PC-9 (cell line): ENCODE data around the gene ELL3. TPM values are rescaled to one million over a fixed set of nuclear protein-coding genes. Genes with fewer than 3 reads are reported as not detected.
A peak's percentile ranks its signal among the peaks of the same experiment; 100 is the strongest.

Source experiments
- BruUV-seq: library from RNA; stranded (reverse); fragments of 400-500 nt; replicated peaks from 2 replicates; lab custom pipeline; 2021; lab: Mats Ljungman, UMichigan
- CTCF ChIA-PET: fragments of 300-600 bp; sonication (Branson Sonifier 250); formaldehyde crosslinking; loops from one replicate; lab custom pipeline; 2022; ENCODE audit warnings: antibody characterized with exemption; lab: Charles Lee
- POLR2A ChIA-PET: fragments of 300-600 bp; sonication (Branson Sonifier 250); formaldehyde crosslinking; loops from one replicate; lab custom pipeline; 2022; ENCODE audit warnings: antibody characterized with exemption; ENCODE audit not compliant: unreplicated experiment; lab: Charles Lee
- DNase-seq, 2 experiments: peaks; one replicate each; pipeline versions ENCODE4 v3.0.0 to v3.0.0-alpha.2; 2015 to 2022; ENCODE audit warnings: mixed read lengths in 1 of 2
- H2AFZ ChIP-seq: fragments of 200-600 bp; sonication (generic); 2 replicates; pipeline ENCODE4 v1.8.1; 2017; ENCODE audit warnings: antibody characterized with exemption
- H3F3A ChIP-seq: fragments of 200-600 bp; sonication (generic); 2 replicates; pipeline ENCODE4 v1.8.1; 2017; ENCODE audit warnings: antibody characterized with exemption, mild to moderate bottlenecking, low read depth; ENCODE audit not compliant: insufficient read depth
- H3K27ac ChIP-seq: fragments of 200-600 bp; sonication (generic); 2 replicates; pipeline ENCODE4 v1.6.1; 2016; ENCODE audit warnings: mixed run types
- H3K27me3 ChIP-seq: fragments of 200-600 bp; sonication (generic); 2 replicates; pipeline ENCODE4 v1.6.1; 2016; ENCODE audit warnings: low read depth, mixed run types; ENCODE audit not compliant: insufficient read depth
- H3K36me3 ChIP-seq: fragments of 200-600 bp; sonication (generic); 2 replicates; pipeline ENCODE4 v1.6.1; 2016; ENCODE audit warnings: low read depth, mixed run types
- H3K4me1 ChIP-seq: fragments of 200-600 bp; sonication (generic); replicated peaks from 2 replicates; pipeline ENCODE4 v1.6.1; 2016; ENCODE audit warnings: mixed run types; ENCODE audit not compliant: insufficient read depth
- H3K4me2 ChIP-seq: fragments of 200-600 bp; sonication (generic); 2 replicates; pipeline ENCODE4 v1.6.1; 2017; ENCODE audit warnings: mixed run types
- H3K4me3 ChIP-seq: fragments of 200-600 bp; sonication (generic); 2 replicates; pipeline ENCODE4 v1.6.1; 2016; ENCODE audit warnings: mixed run types
- H3K79me2 ChIP-seq: fragments of 200-600 bp; sonication (generic); 2 replicates; pipeline ENCODE4 v1.6.1; 2017; ENCODE audit warnings: low read depth, mixed run types
- H3K9me2 ChIP-seq: fragments of 200-600 bp; sonication (generic); 2 replicates; pipeline ENCODE4 v1.8.1; 2017; ENCODE audit warnings: mild to moderate bottlenecking; ENCODE audit not compliant: insufficient read depth
- H3K9me3 ChIP-seq: fragments of 200-600 bp; sonication (generic); 2 replicates; pipeline ENCODE4 v1.8.1; 2016; ENCODE audit warnings: low read depth; ENCODE audit not compliant: insufficient read depth
- H4K20me1 ChIP-seq: fragments of 200-600 bp; sonication (generic); 2 replicates; pipeline ENCODE4 v1.8.1; 2017; ENCODE audit not compliant: insufficient read depth
- EZH2 ChIP-seq: fragments of 200-600 bp; sonication (generic); IDR thresholded peaks from 2 replicates; pipeline ENCODE4 v1.8.0; 2017; ENCODE audit warnings: antibody characterized with exemption, low read depth
- intact Hi-C: fragments of 100-400 bp; cut with micrococcal nuclease; formaldehyde crosslinking; loops from one replicate; pipeline ENCODE4 v1.10.0; 2022; ENCODE audit not compliant: unreplicated experiment
- total RNA-seq: library from RNA; stranded (reverse); gene quantifications from 2 replicates; pipeline ENCODE4 v1.2.3, GENCODE V29; 2021
- TF ChIP-seq, protein P1 (sequence below): fragments of 200-600 bp; sonication (generic); conservative IDR thresholded peaks from 2 replicates; pipeline ENCODE4 v1.6.1; 2017; ENCODE audit warnings: mixed run types, antibody characterized with exemption, mild to moderate bottlenecking, moderate library complexity

Gene ELL3
- total RNA-seq, 1 experiment from 2014 or later, result 6.1 TPM

DNA sequence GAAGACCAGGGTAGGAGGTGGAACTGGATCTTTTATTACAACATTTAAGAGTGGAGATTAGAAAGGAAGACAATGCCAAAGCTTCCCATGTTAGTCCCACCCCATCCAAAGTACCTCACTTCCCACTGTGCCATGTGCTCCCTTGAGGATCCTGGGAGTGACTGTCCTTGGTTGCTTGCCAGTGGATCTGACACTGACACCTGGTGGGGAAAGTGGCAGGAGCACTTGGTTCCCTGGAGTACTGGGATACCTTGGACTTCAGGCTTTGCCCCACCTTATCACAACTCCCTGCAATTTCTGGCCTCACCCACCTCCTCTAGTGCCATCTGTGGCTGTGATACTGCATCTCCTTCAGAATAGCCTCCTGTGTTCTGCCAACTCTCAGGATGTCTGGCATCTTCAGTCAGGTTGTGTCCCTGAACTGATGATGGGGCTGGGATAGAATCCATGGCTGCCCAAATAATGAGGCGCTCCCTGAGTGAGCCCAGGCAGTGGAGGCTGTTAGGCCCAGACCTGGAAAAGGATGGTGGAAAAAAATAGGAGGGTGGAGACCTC, 1.3 kb downstream of the ELL3 start:
- intact Hi-C loops, result loop anchor here (10.0 kb wide), 1 partner anchor 49 kb away; the partner anchor contains the start of genes MFAP1 and WDR76
- no peak overlapping the region for H2AFZ ChIP-seq
- H3K4me2 ChIP-seq, result no peak overlapping the region
- no peaks in the 10 kb centered on the region for H3K9me2 ChIP-seq
- no peaks in the 10 kb centered on the region for H4K20me1 ChIP-seq
- TF ChIP-seq, protein P1, sequence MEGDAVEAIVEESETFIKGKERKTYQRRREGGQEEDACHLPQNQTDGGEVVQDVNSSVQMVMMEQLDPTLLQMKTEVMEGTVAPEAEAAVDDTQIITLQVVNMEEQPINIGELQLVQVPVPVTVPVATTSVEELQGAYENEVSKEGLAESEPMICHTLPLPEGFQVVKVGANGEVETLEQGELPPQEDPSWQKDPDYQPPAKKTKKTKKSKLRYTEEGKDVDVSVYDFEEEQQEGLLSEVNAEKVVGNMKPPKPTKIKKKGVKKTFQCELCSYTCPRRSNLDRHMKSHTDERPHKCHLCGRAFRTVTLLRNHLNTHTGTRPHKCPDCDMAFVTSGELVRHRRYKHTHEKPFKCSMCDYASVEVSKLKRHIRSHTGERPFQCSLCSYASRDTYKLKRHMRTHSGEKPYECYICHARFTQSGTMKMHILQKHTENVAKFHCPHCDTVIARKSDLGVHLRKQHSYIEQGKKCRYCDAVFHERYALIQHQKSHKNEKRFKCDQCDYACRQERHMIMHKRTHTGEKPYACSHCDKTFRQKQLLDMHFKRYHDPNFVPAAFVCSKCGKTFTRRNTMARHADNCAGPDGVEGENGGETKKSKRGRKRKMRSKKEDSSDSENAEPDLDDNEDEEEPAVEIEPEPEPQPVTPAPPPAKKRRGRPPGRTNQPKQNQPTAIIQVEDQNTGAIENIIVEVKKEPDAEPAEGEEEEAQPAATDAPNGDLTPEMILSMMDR, result peak; percentile 52; the same call in 1 of the 2 replicates
- TF ChIP-seq EZH2, result no peak
- H3K27me3 ChIP-seq, result no peaks in the 10 kb centered on the region
- H3K79me2 ChIP-seq, result no peaks in the 10 kb centered on the region
- DNase-seq, result peak; percentile 39 to 62
- H3K4me1 ChIP-seq, result no peaks in the 10 kb centered on the region
- CTCF ChIA-PET, result interaction anchor here (0.7 to 3.1 kb wide), 2 partner anchors 335 to 1880 kb away, joined by 3 to 10 read pairs; no protein-coding TSS in a partner anchor
- peaks cover 37% of the 10 kb centered on the region for H3F3A ChIP-seq
- no peaks in the 10 kb centered on the region for H3K9me3 ChIP-seq
- no peak overlapping the region for H3K27ac ChIP-seq
- H3K4me3 ChIP-seq, result no peak overlapping the region
- H3K36me3 ChIP-seq, result peaks cover 9% of the 10 kb centered on the region; the same call in 1 of the 2 replicates
- TSS peak; percentile 26 for BruUV-seq
- POLR2A ChIA-PET, result interaction anchor here (0.6 kb wide), 1 partner anchor 335 kb away, joined by 8 read pairs; no protein-coding TSS in a partner anchor

DNA sequence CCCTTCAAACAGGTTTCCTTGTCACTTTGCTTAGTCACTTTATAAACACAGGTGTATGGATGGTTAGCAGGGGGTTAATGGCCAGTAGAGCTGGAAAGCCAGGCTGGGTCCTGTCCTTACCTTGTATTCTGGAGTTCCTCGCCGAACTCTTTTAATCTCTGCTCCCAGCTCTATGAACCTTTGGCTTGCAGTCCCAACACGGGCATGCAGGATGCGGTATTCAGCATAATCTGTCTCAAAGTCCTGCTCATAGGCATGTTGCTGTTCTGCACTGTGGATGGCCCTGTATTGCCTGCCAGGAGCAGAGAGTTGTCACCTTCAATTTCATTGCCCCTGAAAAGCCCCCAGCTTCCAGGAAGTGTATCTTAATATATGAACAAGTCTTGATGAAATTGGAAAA, 2.7 kb downstream of the ELL3 start:
- H3K4me2 ChIP-seq, result no peak overlapping the region
- CTCF ChIA-PET, result no interaction called here
- no peaks in the 10 kb centered on the region for H3K9me3 ChIP-seq
- DNase-seq, result no peak
- intact Hi-C loops, result loop anchor here (10.0 kb wide), 1 partner anchor 51 kb away; the partner anchor contains the start of genes MFAP1 and WDR76
- H4K20me1 ChIP-seq, result peaks cover 3% of the 10 kb centered on the region; the same call in 1 of the 2 replicates
- peaks cover 17% of the 10 kb centered on the region; the same call in 1 of the 2 replicates for H3K36me3 ChIP-seq
- no peak overlapping the region for H2AFZ ChIP-seq
- H3K9me2 ChIP-seq, result no peaks in the 10 kb centered on the region
- no peaks in the 10 kb centered on the region for H3K27me3 ChIP-seq
- no peaks in the 10 kb centered on the region for H3K79me2 ChIP-seq
- BruUV-seq, result no TSS peak
- POLR2A ChIA-PET, result no interaction called here
- H3K4me3 ChIP-seq, result no peak overlapping the region
- 0 out of 2 replicates have a peak overlapping the region, but pooled peaks have one; percentile 16 for H3K27ac ChIP-seq
- TF ChIP-seq, protein P1, result no peak
- no peak for TF ChIP-seq EZH2
- no peaks in the 10 kb centered on the region for H3K4me1 ChIP-seq
- peaks cover 41% of the 10 kb centered on the region for H3F3A ChIP-seq

DNA sequence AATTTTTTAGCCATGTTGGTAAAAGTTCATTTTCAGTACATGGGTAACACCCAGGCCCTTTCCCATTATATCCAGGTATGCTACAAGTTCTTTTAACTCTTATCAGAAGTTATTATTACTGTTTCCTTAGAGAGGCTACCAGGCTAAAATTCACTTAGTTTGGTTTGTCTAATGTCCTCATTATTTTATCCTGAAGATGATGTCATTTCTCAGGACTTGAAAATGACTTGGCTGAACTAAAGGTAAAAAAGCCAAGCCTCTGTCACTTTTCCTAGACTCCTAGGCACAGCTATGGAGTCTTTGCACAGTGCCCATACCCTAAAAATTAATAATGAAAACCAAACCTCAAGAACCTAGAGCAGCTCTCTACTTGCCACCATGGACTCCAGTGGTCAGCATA, 4.1 kb downstream of the ELL3 start:
- no peaks in the 10 kb centered on the region for H3K9me2 ChIP-seq
- no peaks in the 10 kb centered on the region for H3K79me2 ChIP-seq
- peaks cover 3% of the 10 kb centered on the region; the same call in 1 of the 2 replicates for H4K20me1 ChIP-seq
- no peaks in the 10 kb centered on the region for H3K4me1 ChIP-seq
- POLR2A ChIA-PET, result no interaction called here
- no peak for DNase-seq
- no peak overlapping the region for H3K27ac ChIP-seq
- H3K9me3 ChIP-seq, result no peaks in the 10 kb centered on the region
- H3F3A ChIP-seq, result peaks cover 49% of the 10 kb centered on the region
- BruUV-seq, result no TSS peak
- H3K36me3 ChIP-seq, result peaks cover 22% of the 10 kb centered on the region; the same call in 1 of the 2 replicates
- TF ChIP-seq, protein P1, result no peak
- no peak for TF ChIP-seq EZH2
- H3K4me3 ChIP-seq, result no peak overlapping the region
- H2AFZ ChIP-seq, result no peak overlapping the region
- CTCF ChIA-PET, result no interaction called here
- no peaks in the 10 kb centered on the region for H3K27me3 ChIP-seq
- intact Hi-C loops, result loop anchor here (10.0 kb wide), 1 partner anchor 52 kb away; the partner anchor contains the start of genes MFAP1 and WDR76
- H3K4me2 ChIP-seq, result no peak overlapping the region
